H1 (cell line): ENCODE data around the gene PLXNA3. TPM values are rescaled to one million over a fixed set of nuclear protein-coding genes. Genes with fewer than 3 reads are reported as not detected.

Source experiments
- CTCF ChIA-PET: fragments of 300-600 bp; sonication (Branson Sonifier 250); formaldehyde crosslinking; loops from one replicate; lab custom pipeline; 2021; ENCODE audit not compliant: partially characterized antibody; lab: Charles Lee
- POLR2A ChIA-PET: fragments of 300-600 bp; sonication (Branson Sonifier 250); formaldehyde crosslinking; loops from one replicate; lab custom pipeline; 2021; ENCODE audit warnings: inconsistent platforms; ENCODE audit not compliant: partially characterized antibody; lab: Charles Lee
- DNase-seq, 2 experiments: peaks; one replicate each; pipeline versions ENCODE4 v3.0.0 to v3.0.0-alpha.2; 2010 to 2022; ENCODE audit warnings: low spot score in 2 of 2, low read depth in 1 of 2, mixed read lengths in 1 of 2
- FAIRE-seq: peaks from 2 replicates; lab custom pipeline; 2011; peaks lifted over from hg19 to GRCh38; lab: Jason Lieb, UNC
- H2AFZ ChIP-seq: 2 replicates; pipeline ENCODE4 v1.8.1; 2012; ENCODE audit warnings: low read length, inconsistent platforms
- H2AK5ac ChIP-seq: 2 replicates; pipeline ENCODE4 v1.6.1; 2013; ENCODE audit warnings: low read depth, low read length
- H2BK120ac ChIP-seq: replicated peaks from 2 replicates; pipeline ENCODE3; 2013; ENCODE audit warnings: low read depth, low read length, inconsistent platforms
- H2BK12ac ChIP-seq: 2 replicates; pipeline ENCODE4 v1.6.1; 2013; ENCODE audit warnings: low read depth, low read length
- H2BK15ac ChIP-seq: 2 replicates; pipeline ENCODE4 v1.6.1; 2013; ENCODE audit warnings: low read length
- H2BK20ac ChIP-seq: 2 replicates; pipeline ENCODE4 v1.6.1; 2013; ENCODE audit warnings: low read length
- H2BK5ac ChIP-seq: 2 replicates; pipeline ENCODE4 v1.6.1; 2013; ENCODE audit warnings: low read depth, low read length
- H3K14ac ChIP-seq: 2 replicates; pipeline ENCODE4 v1.6.1; 2013; ENCODE audit warnings: inconsistent platforms; ENCODE audit not compliant: insufficient read length
- H3K18ac ChIP-seq: 2 replicates; pipeline ENCODE4 v1.6.1; 2013; ENCODE audit warnings: low read length; ENCODE audit errors: extremely low read depth
- H3K23ac ChIP-seq: 2 replicates; pipeline ENCODE4 v1.6.1; 2013; ENCODE audit warnings: inconsistent platforms; ENCODE audit not compliant: insufficient read length
- H3K23me2 ChIP-seq: 2 replicates; pipeline ENCODE4 v1.6.1; 2013; ENCODE audit warnings: low read depth, low read length
- H3K27ac ChIP-seq: 2 replicates; pipeline ENCODE4 v1.6.1; 2011; ENCODE audit warnings: low read depth, low read length, inconsistent platforms
- H3K27me3 ChIP-seq, 4 experiments: replicated peaks in 1 of 4; 1 replicate in 1 of 4; 2 replicates in 3 of 4; pipeline versions ENCODE4 v1.6.1 to v1.8.1; 2011 to 2013; ENCODE audit warnings: low read length in 3 of 4, mild to moderate bottlenecking in 3 of 4, inconsistent platforms in 2 of 4, mixed read lengths in 2 of 4, moderate library complexity in 1 of 4; ENCODE audit not compliant: control insufficient read depth in 3 of 4, insufficient read depth in 3 of 4; ENCODE audit errors: extremely low read depth in 1 of 4
- H3K36me3 ChIP-seq, 4 experiments: 2 replicates each; pipeline versions ENCODE4 v1.6.1 to v1.8.1; 2011 to 2013; ENCODE audit warnings: mild to moderate bottlenecking in 4 of 4, low read length in 3 of 4, moderate library complexity in 2 of 4, control low read depth in 1 of 4, inconsistent platforms in 1 of 4; ENCODE audit not compliant: insufficient read depth in 4 of 4, control insufficient read depth in 2 of 4
- H3K4ac ChIP-seq: replicated peaks from 2 replicates; pipeline ENCODE3; 2013; ENCODE audit warnings: low read length, low read depth, mixed read lengths, inconsistent platforms; ENCODE audit not compliant: insufficient read length
- H3K4me1 ChIP-seq, 4 experiments: replicated peaks in 1 of 4; 1 replicate in 1 of 4; 2 replicates in 3 of 4; pipeline versions ENCODE4 v1.6.1 to v1.8.1; 2011 to 2013; ENCODE audit warnings: low read length in 3 of 4, inconsistent platforms in 2 of 4, mixed read lengths in 1 of 4; ENCODE audit not compliant: insufficient read depth in 4 of 4, control insufficient read depth in 3 of 4
- H3K4me2 ChIP-seq, 2 experiments: 2 replicates each; pipeline versions ENCODE4 v1.6.1 to v1.8.1; 2011 to 2013; ENCODE audit warnings: low read depth in 2 of 2, low read length in 2 of 2, control low read depth in 1 of 2, inconsistent platforms in 1 of 2, mild to moderate bottlenecking in 1 of 2; ENCODE audit not compliant: insufficient read depth in 1 of 2
- H3K4me3 ChIP-seq, 4 experiments: fragments of 200-600, 300-600 bp in 1 of 4; sonication (generic), shearing (Covaris generic), sonication (Bioruptor Twin) in 1 of 4; 2 replicates each; pipeline versions ENCODE4 v1.5.1 to v1.8.1; 2011 to 2016; ENCODE audit warnings: low read length in 4 of 4, low read depth in 3 of 4, control low read depth in 2 of 4, inconsistent platforms in 2 of 4, mild to moderate bottlenecking in 2 of 4, mixed read lengths in 1 of 4, moderate library complexity in 1 of 4; ENCODE audit not compliant: insufficient read depth in 2 of 4; ENCODE audit errors: extremely low read depth in 1 of 4
- H3K56ac ChIP-seq: replicated peaks from 2 replicates; pipeline ENCODE3; 2013; ENCODE audit warnings: low read depth, mild to moderate bottlenecking, mixed read lengths, low read length, inconsistent platforms; ENCODE audit not compliant: insufficient read length
- H3K79me1 ChIP-seq: 2 replicates; pipeline ENCODE4 v1.6.1; 2013; ENCODE audit warnings: low read depth, low read length, control low read depth
- H3K79me2 ChIP-seq, 2 experiments: 2 replicates each; pipeline versions ENCODE4 v1.6.1 to v1.8.1; 2012 to 2013; ENCODE audit warnings: low read length in 2 of 2, mild to moderate bottlenecking in 2 of 2, inconsistent platforms in 1 of 2; ENCODE audit not compliant: insufficient read depth in 2 of 2, control insufficient read depth in 1 of 2
- H3K9ac ChIP-seq, 4 experiments: replicated peaks in 1 of 4; 1 replicate in 1 of 4; 2 replicates in 3 of 4; pipeline versions ENCODE4 v1.6.1 to v1.8.1; 2011 to 2013; ENCODE audit warnings: low read depth in 3 of 4, low read length in 3 of 4, control low read depth in 2 of 4, mild to moderate bottlenecking in 2 of 4, moderate library complexity in 2 of 4, inconsistent platforms in 1 of 4; ENCODE audit errors: extremely low read depth in 1 of 4
- H3K9me3 ChIP-seq, 2 experiments: 2 replicates each; pipeline versions ENCODE4 v1.6.1 to v1.8.1; 2012 to 2013; ENCODE audit warnings: mild to moderate bottlenecking in 2 of 2, moderate library complexity in 2 of 2, control low read depth in 1 of 2, inconsistent platforms in 1 of 2, low read depth in 1 of 2, low read length in 1 of 2, mixed read lengths in 1 of 2; ENCODE audit not compliant: insufficient read depth in 2 of 2
- H4K20me1 ChIP-seq, 2 experiments: replicated peaks in 1 of 2; 2 replicates each; pipeline versions ENCODE3 to v1.8.1; 2011 to 2013; ENCODE audit warnings: inconsistent platforms in 2 of 2, low read length in 2 of 2, mild to moderate bottlenecking in 1 of 2; ENCODE audit not compliant: insufficient read depth in 2 of 2, control insufficient read depth in 1 of 2
- H4K5ac ChIP-seq: 2 replicates; pipeline ENCODE4 v1.6.1; 2013; ENCODE audit warnings: low read length, low read depth, mixed read lengths, inconsistent platforms; ENCODE audit not compliant: insufficient read length
- H4K8ac ChIP-seq: 2 replicates; pipeline ENCODE4 v1.8.0; 2013; ENCODE audit warnings: mild to moderate bottlenecking, moderate library complexity, low read length, inconsistent platforms; ENCODE audit not compliant: insufficient read depth; ENCODE audit errors: extremely low read depth
- H4K91ac ChIP-seq: replicated peaks from 2 replicates; pipeline ENCODE3; 2013; ENCODE audit warnings: low read length, mixed read lengths, inconsistent platforms; ENCODE audit not compliant: insufficient read length
- CHD1 ChIP-seq: IDR thresholded peaks from 2 replicates; pipeline ENCODE4 v1.6.1; 2012; ENCODE audit warnings: low read depth, low read length, improper control_type of control experiment
- CTCF ChIP-seq, 3 experiments: IDR thresholded peaks; 1 replicate in 2 of 3; 2 replicates in 1 of 3; pipeline versions ENCODE4 v1.5.1 to v1.6.1; 2011; ENCODE audit warnings: low read length in 3 of 3, mild to moderate bottlenecking in 3 of 3, inconsistent platforms in 2 of 3, low read depth in 1 of 3, moderate library complexity in 1 of 3; ENCODE audit not compliant: insufficient read depth in 1 of 3; ENCODE audit errors: control extremely low read depth in 1 of 3
- EP300 ChIP-seq, 2 experiments: IDR thresholded peaks; 1 replicate in 1 of 2; 2 replicates in 1 of 2; pipeline ENCODE4 v1.6.1; 2011 to 2012; ENCODE audit warnings: low read depth in 2 of 2, low read length in 2 of 2, mild to moderate bottlenecking in 2 of 2, borderline replicate concordance in 1 of 2, inconsistent platforms in 1 of 2, moderate library complexity in 1 of 2
- POLR2AphosphoS5 ChIP-seq: IDR thresholded peaks from 2 replicates; pipeline ENCODE4 v1.6.1; 2011; ENCODE audit warnings: low read depth, low read length
- RAD21 ChIP-seq, 2 experiments: IDR thresholded peaks in 1 of 2; conservative IDR thresholded peaks in 1 of 2; 2 replicates each; pipeline ENCODE4 v1.6.1; 2011; ENCODE audit warnings: low read depth in 2 of 2, low read length in 2 of 2, improper control_type of control experiment in 1 of 2, inconsistent platforms in 1 of 2, mild to moderate bottlenecking in 1 of 2, moderate library complexity in 1 of 2
- TBP ChIP-seq: IDR thresholded peaks from 2 replicates; pipeline ENCODE4 v1.6.1; 2011; ENCODE audit warnings: low read depth, low read length, improper control_type of control experiment
- WGBS, 2 experiments: shearing (Covaris generic) in 1 of 2; methylation state at CpG; one replicate each; pipeline versions ENCODE4 v1.1.6 to v1.1.7; 2013 to 2015; ENCODE audit warnings: low lambda C conversion rate in 2 of 2, mixed read lengths in 2 of 2, inconsistent platforms in 1 of 2, low coverage in 1 of 2, missing lambda C conversion rate in 1 of 2; ENCODE audit not compliant: insufficient replicate concordance in 2 of 2, insufficient coverage in 1 of 2, insufficient read length in 1 of 2; ENCODE audit errors: extremely low coverage in 1 of 2, missing lambda C conversion rate in 1 of 2; 5-methylcytosine and 5-hydroxymethylcytosine counted together
- polyA plus RNA-seq, 7 experiments: library from polyadenylated mRNA; depleted of rRNA in 3 of 7; stranded (reverse) in 5 of 7; unstranded in 2 of 7; fragments of >200 nt in 5 of 7; fragments of 200-250 nt in 2 of 7; gene quantifications; 1 replicate in 5 of 7; 2 replicates in 1 of 7; 4 replicates in 1 of 7; pipeline versions ENCODE4 v1.2.1 to v1.2.3, GENCODE V29; 2011 to 2013; ENCODE audit warnings: missing spikeins in 2 of 7, mixed read lengths in 2 of 7
- total RNA-seq: library from RNA; stranded (reverse); fragmentation: NEBNext Ultra II Directional; extraction: Animal tissue kit (Norgen Biotek cat#: 25700); gene quantifications from 2 replicates; pipeline ENCODE4 v1.2.1, GENCODE V29; 2021

The PLXNA3 gene
- total and polyA plus RNA-seq, 2 of the 8 experiments (the other 6 are each of a cell fraction or from before 2014, with no cell fraction given) = 10.7 to 18.2 TPM

GRCh38 chrX:154488336-154489075, 30.4 kb downstream of the PLXNA3 start:
- Histone ChIP-seq H2BK12ac (no peak overlapping the region), H2BK15ac (no peak overlapping the region), H4K91ac (no peak overlapping the region), H3K27ac (no peak overlapping the region), H3K14ac (no peak overlapping the region), H2AFZ (no peak overlapping the region), H3K56ac (no peak overlapping the region), H3K36me3 (peaks cover 0 to 13% (median 0%) of the 10 kb centered on the region in 4 experiments; a peak in 2 of 8 replicates), H3K4me1 (peaks cover 0 to 12% (median 3%) of the 10 kb centered on the region in 4 experiments; a peak in 4 of 7 replicates), H4K5ac (no peak overlapping the region), H4K20me1 (peaks cover 1 to 2% of the 10 kb centered on the region in 2 experiments), H3K4me3 (no peak overlapping the region), H3K27me3 (no peaks in the 10 kb centered on the region; a peak in 1 of 7 replicates), H3K23ac (no peak overlapping the region), H3K4me2 (no peak overlapping the region; a peak in 1 of 4 replicates), H2AK5ac (no peak overlapping the region), H3K9ac (no peak overlapping the region), H3K23me2 (no peaks in the 10 kb centered on the region; the same call in 1 of the 2 replicates), H3K79me1 (no peaks in the 10 kb centered on the region), H2BK120ac (no peak overlapping the region), H3K4ac (no peak overlapping the region), H2BK20ac (no peak overlapping the region), H2BK5ac (no peak overlapping the region), H3K18ac (no peak overlapping the region), H4K8ac (no peak overlapping the region), H3K9me3 (no peaks in the 10 kb centered on the region), H3K79me2 (no peaks in the 10 kb centered on the region)
- ChIA-PET POLR2A (interaction anchor here (0.7 to 1.9 kb wide), 6 partner anchors 9 to 117 kb away, joined by 3 to 4 read pairs (median 3); partner anchors contain the start of gene FAM3A), CTCF (interaction anchor here (0.8 to 2.0 kb wide), 3 partner anchors 13 to 59 kb away, joined by 3 to 6 read pairs (median 3); partner anchors contain the start of gene ATP6AP1)
- FAIRE-seq (no peak), DNase-seq (no peak)
- WGBS, 2 experiments = 93% methylated on average over 16 of the region's 20 CpGs; no CpG with 5 or more reads in 1 of the 2 experiments
- TF ChIP-seq EP300 (IDR thresholded peaks at IDR 0.05; ENCODE audit: borderline replicate concordance in 1 of 2, low read depth in 2 of 2, low read length in 2 of 2) (no peak), TBP (no peak), POLR2AphosphoS5 (no peak), CTCF (IDR thresholded peaks at IDR 0.05; ENCODE audit: control extremely low read depth in 1 of 3, insufficient read depth in 1 of 3, low read depth in 1 of 3, low read length in 3 of 3) (no peak), RAD21 (IDR thresholded peaks at IDR 0.05 in 1 of 2, conservative IDR thresholded peaks at IDR 0.05 in 1 of 2; ENCODE audit: low read depth in 2 of 2, low read length in 2 of 2) (no peak), CHD1 (no peak)
